Nephron (organoid): Measurements from ENCODE around the gene CUEDC1.
"Not testable (repeated sequence)": the region's sequence is repeated elsewhere in the genome, so short reads cannot be mapped to it uniquely, and the experiment has no call there.

ENCODE experiments used
- H3K27ac Mint-ChIP-seq, 3 experiments: 2 replicates each; pipeline ENCODE4 v1.8.0; 2020; ENCODE audit warnings: mixed read lengths in 3 of 3, mild to moderate bottlenecking in 2 of 3, moderate library complexity in 1 of 3
- H3K27me3 Mint-ChIP-seq: 2 replicates; pipeline ENCODE4 v1.8.0; 2021; ENCODE audit warnings: low read depth, mild to moderate bottlenecking, moderate library complexity, mixed read lengths
- H3K36me3 Mint-ChIP-seq: 2 replicates; pipeline ENCODE4 v1.8.0; 2020; ENCODE audit warnings: low read depth, mixed read lengths
- H3K4me1 Mint-ChIP-seq: 2 replicates; pipeline ENCODE4 v1.8.0; 2020; ENCODE audit warnings: mixed read lengths
- H3K4me3 Mint-ChIP-seq, 3 experiments: 2 replicates each; pipeline ENCODE4 v1.8.0; 2020; ENCODE audit warnings: mild to moderate bottlenecking in 3 of 3, mixed read lengths in 3 of 3, moderate library complexity in 2 of 3
- H3K9me3 Mint-ChIP-seq: 2 replicates; pipeline ENCODE4 v1.8.0; 2020; ENCODE audit warnings: mixed read lengths
- CTCF ChIP-seq, 3 experiments: fragments of 200-600 bp; sonication (generic); IDR thresholded peaks; one replicate each; pipeline ENCODE4 v1.5.0; 2021; ENCODE audit warnings: antibody characterized with exemption in 3 of 3; ENCODE audit not compliant: unreplicated experiment in 3 of 3

CUEDC1 gene

GRCh38 chr17:57927048-57927723 lies 28.0 kb downstream of the CUEDC1 start:
- Mint-ChIP-seq H3K9me3 (no peaks in the 10 kb centered on the region), H3K27ac (peak overlapping the region; percentile 92 to 99 (median 98)), H3K36me3 (no peaks in the 10 kb centered on the region), H3K4me1 (peaks cover 88% of the 10 kb centered on the region), H3K27me3 (peaks cover 3% of the 10 kb centered on the region), H3K4me3 (peak overlapping the region; percentile 18 to 56 (median 36))
- no peak for TF ChIP-seq CTCF (IDR thresholded peaks at IDR 0.05; ENCODE audit: unreplicated experiment in 3 of 3)

- H3K36me3 Mint-ChIP-seq, result no peaks in the 10 kb centered on the region
- no peak for TF ChIP-seq CTCF (IDR thresholded peaks at IDR 0.05; ENCODE audit: unreplicated experiment in 3 of 3)
- peaks cover 3% of the 10 kb centered on the region for H3K27me3 Mint-ChIP-seq
- H3K4me3 Mint-ChIP-seq, result peak overlapping the region in 1 of 3 experiments; percentile 56
- H3K9me3 Mint-ChIP-seq, result no peaks in the 10 kb centered on the region
- peak overlapping the region; percentile 92 to 99 (median 98) for H3K27ac Mint-ChIP-seq
- peaks cover 90% of the 10 kb centered on the region for H3K4me1 Mint-ChIP-seq
Observed at GRCh38 chr17:57926723-57927047, 28.5 kb downstream of the CUEDC1 start.

- H3K9me3 Mint-ChIP-seq, result no peaks in the 10 kb centered on the region
- TF ChIP-seq CTCF (IDR thresholded peaks at IDR 0.05; ENCODE audit: unreplicated experiment in 3 of 3), result no peak
- H3K4me3 Mint-ChIP-seq, result peak overlapping the region in 2 of 3 experiments; percentile 28 to 67
- H3K27me3 Mint-ChIP-seq, result peaks cover 3% of the 10 kb centered on the region
- H3K36me3 Mint-ChIP-seq, result no peaks in the 10 kb centered on the region
- H3K27ac Mint-ChIP-seq, result peak overlapping the region; percentile 85 to 98 (median 94)
- peaks cover 90% of the 10 kb centered on the region for H3K4me1 Mint-ChIP-seq
Observed at GRCh38 chr17:57925361-57925990, 29.7 kb downstream of the CUEDC1 start.

GRCh38 chr17:57924677-57925076 lies 30.5 kb downstream of the CUEDC1 start:
- Mint-ChIP-seq H3K27ac (peak overlapping the region; percentile 85 to 98 (median 94)), H3K36me3 (no peaks in the 10 kb centered on the region), H3K4me3 (peak overlapping the region; percentile 8 to 63 (median 19)), H3K27me3 (no peaks in the 10 kb centered on the region), H3K4me1 (peaks cover 90% of the 10 kb centered on the region), H3K9me3 (no peaks in the 10 kb centered on the region)
- no peak for TF ChIP-seq CTCF (IDR thresholded peaks at IDR 0.05; ENCODE audit: unreplicated experiment in 3 of 3)

GRCh38 chr17:57923182-57923872 lies 31.9 kb downstream of the CUEDC1 start:
- Mint-ChIP-seq H3K4me3 (no peak overlapping the region), H3K36me3 (no peaks in the 10 kb centered on the region), H3K27me3 (no peaks in the 10 kb centered on the region), H3K4me1 (peaks cover 84% of the 10 kb centered on the region), H3K9me3 (no peaks in the 10 kb centered on the region), H3K27ac (peak overlapping the region; percentile 33 to 98 (median 54))
- TF ChIP-seq CTCF (IDR thresholded peaks at IDR 0.05; ENCODE audit: unreplicated experiment in 3 of 3), result no peak

GRCh38 chr17:57922745-57923144 lies 32.5 kb downstream of the CUEDC1 start:
- not testable (repeated sequence) for H3K9me3 Mint-ChIP-seq, H3K36me3 Mint-ChIP-seq, H3K4me3 Mint-ChIP-seq, H3K27me3 Mint-ChIP-seq
- H3K4me1 Mint-ChIP-seq, result peaks cover 87% of the 10 kb centered on the region
- peak overlapping the region; percentile 93 to 99 (median 98) for H3K27ac Mint-ChIP-seq
